Panc1 (cell line): ENCODE results near the gene SH3PXD2A. TPM values are rescaled to one million over a fixed set of nuclear protein-coding genes. Genes with fewer than 3 reads are reported as not detected.

Source experiments
- ATAC-seq: fragments of 200-7000 bp; cut with Tn5 transposase; 2 replicates; pipeline ENCODE4 v1.9.1; 2020; ENCODE audit warnings: mild to moderate bottlenecking, moderate library complexity
- BruUV-seq: library from RNA; stranded (reverse); fragments of 400-500 nt; replicated peaks from 2 replicates; lab custom pipeline; 2021; lab: Mats Ljungman, UMichigan
- CTCF ChIA-PET: fragments of 300-600 bp; sonication (Branson Sonifier 250); formaldehyde crosslinking; loops from one replicate; lab custom pipeline; 2022; ENCODE audit warnings: antibody characterized with exemption; lab: Charles Lee
- POLR2A ChIA-PET: fragments of 300-600 bp; sonication (Branson Sonifier 250); formaldehyde crosslinking; loops from one replicate; lab custom pipeline; 2022; ENCODE audit warnings: antibody characterized with exemption; lab: Charles Lee
- DNase-seq: peaks from one replicate; pipeline ENCODE4 v3.0.0-alpha.2; 2010; ENCODE audit warnings: low read depth, low spot score
- H3K27ac ChIP-seq: 2 replicates; pipeline ENCODE4 v1.5.1; 2011; ENCODE audit warnings: mild to moderate bottlenecking, low read length, inconsistent platforms
- H3K27me3 ChIP-seq: fragments of 200-500 bp; sonication (Bioruptor generic); 2 replicates; pipeline ENCODE4 v1.6.0; 2014; ENCODE audit warnings: low read length, inconsistent platforms; ENCODE audit not compliant: control insufficient read depth, insufficient read depth
- H3K36me3 ChIP-seq: fragments of 200-500 bp; sonication (Bioruptor generic); 2 replicates; pipeline ENCODE4 v1.5.1; 2014; ENCODE audit warnings: inconsistent platforms, mild to moderate bottlenecking, low read length, moderate library complexity; ENCODE audit not compliant: control insufficient read depth, insufficient read depth
- H3K4me1 ChIP-seq: 2 replicates; pipeline ENCODE4 v1.5.1; 2011; ENCODE audit warnings: inconsistent platforms, mild to moderate bottlenecking, low read length, moderate library complexity; ENCODE audit not compliant: control insufficient read depth, insufficient read depth
- H3K4me3 ChIP-seq, 2 experiments: 2 replicates each; pipeline ENCODE4 v1.5.1; 2011 to 2012; ENCODE audit warnings: low read depth in 2 of 2, low read length in 2 of 2, mild to moderate bottlenecking in 2 of 2, inconsistent platforms in 1 of 2, moderate library complexity in 1 of 2
- H3K9me3 ChIP-seq: fragments of 200-500 bp; sonication (Bioruptor generic); 2 replicates; pipeline ENCODE4 v1.5.1; 2014; ENCODE audit warnings: low read depth, mild to moderate bottlenecking, inconsistent platforms, low read length, moderate library complexity; ENCODE audit not compliant: control insufficient read depth, insufficient read depth
- CTCF ChIP-seq: fragments of 450-650 bp; IDR thresholded peaks from 2 replicates; pipeline ENCODE4 v1.5.1; 2017; ENCODE audit warnings: mild to moderate bottlenecking
- POLR2AphosphoS5 ChIP-seq: IDR thresholded peaks from 2 replicates; pipeline ENCODE4 v1.6.1; 2012; ENCODE audit warnings: mild to moderate bottlenecking, low read depth, low read length, moderate library complexity
- REST ChIP-seq, 2 experiments: IDR thresholded peaks; 2 replicates each; pipeline ENCODE4 v1.6.1; 2011 to 2012; ENCODE audit warnings: low read depth in 2 of 2, control low read depth in 1 of 2, low read length in 1 of 2, mild to moderate bottlenecking in 1 of 2, moderate library complexity in 1 of 2; ENCODE audit not compliant: insufficient read depth in 1 of 2
- SIN3A ChIP-seq: IDR thresholded peaks from 2 replicates; pipeline ENCODE4 v1.6.1; 2012; ENCODE audit warnings: low read depth, mild to moderate bottlenecking, low read length, moderate library complexity, borderline replicate concordance; ENCODE audit not compliant: insufficient read depth
- TCF7L2 ChIP-seq: IDR thresholded peaks from 2 replicates; pipeline ENCODE4 v1.6.1; 2011; ENCODE audit warnings: mild to moderate bottlenecking, low read depth, low read length, inconsistent platforms
- in situ Hi-C: cut with HindIII; loops from 2 replicates; pipeline ENCODE4 v1.10.0; 2016; ENCODE audit warnings: low sequenced_read_pairs, low pct_unique_long_range_greater_than_20kb
- intact Hi-C: fragments of 100-400 bp; cut with micrococcal nuclease; formaldehyde crosslinking; loops from one replicate; pipeline ENCODE4 v1.10.0; 2022; ENCODE audit not compliant: unreplicated experiment
- total RNA-seq: library from RNA; stranded (reverse); gene quantifications from one replicate; pipeline ENCODE4 v1.2.1, GENCODE V29; 2021; ENCODE audit not compliant: unreplicated experiment

Gene SH3PXD2A
- total RNA-seq, 1 experiment from 2014 or later: 5.7 TPM

DNA sequence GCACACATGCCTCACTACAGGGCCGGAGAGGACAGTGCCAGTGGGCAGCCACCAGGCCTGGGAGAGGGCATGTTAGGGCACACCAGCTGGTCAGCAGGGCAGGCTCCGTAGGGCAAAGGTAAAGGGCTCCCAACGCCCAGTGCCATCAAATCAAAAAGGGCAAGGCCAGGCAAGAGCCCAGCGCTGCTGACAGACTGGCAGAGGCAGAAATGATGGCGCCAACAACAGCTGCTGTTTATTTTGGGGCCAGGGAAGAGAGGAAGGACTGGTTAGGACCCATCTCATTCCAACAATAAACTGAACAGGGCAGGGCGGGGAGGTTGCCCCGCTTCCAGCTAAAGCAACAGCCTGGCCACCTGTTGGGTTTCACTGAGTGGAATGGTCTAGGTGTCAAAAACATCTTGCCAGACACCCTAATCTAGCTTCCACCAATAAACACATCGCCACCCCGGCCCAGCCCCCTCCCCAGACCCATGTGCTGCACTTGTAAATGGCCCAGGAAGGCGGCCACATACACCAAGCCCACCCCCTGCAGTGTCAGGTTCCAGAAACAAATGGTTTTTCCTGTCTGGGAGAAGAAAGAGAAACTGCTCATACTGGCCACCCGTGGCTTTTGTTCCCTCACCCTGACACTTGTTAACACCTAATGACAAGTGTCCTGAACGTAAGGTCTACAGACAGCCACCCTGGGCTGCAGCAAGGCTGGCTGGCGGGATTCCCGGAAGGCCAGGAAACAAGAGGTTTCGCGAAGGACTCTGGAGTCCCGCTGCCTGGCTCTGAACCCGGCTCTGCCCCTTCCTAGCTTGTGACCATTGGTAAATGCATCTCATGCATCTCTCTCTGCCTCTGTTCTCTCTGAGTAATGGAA is 15.3 kb downstream of the SH3PXD2A start:
- no peak for TF ChIP-seq POLR2AphosphoS5
- no peak for TF ChIP-seq CTCF
- no peak for TF ChIP-seq TCF7L2
- no peak for TF ChIP-seq SIN3A
- TF ChIP-seq REST (IDR thresholded peaks at IDR 0.05; ENCODE audit: insufficient read depth in 1 of 2, low read depth in 2 of 2, low read length in 1 of 2): no peak
- Histone ChIP-seq H3K36me3 (no peaks in the 10 kb centered on the region), H3K9me3 (no peaks in the 10 kb centered on the region), H3K27ac (no peak overlapping the region), H3K4me1 (peaks cover 12% of the 10 kb centered on the region; the same call in 1 of the 2 replicates), H3K4me3 (no peak overlapping the region), H3K27me3 (no peaks in the 10 kb centered on the region)
- intact Hi-C loops (no loop called here), in situ Hi-C loops (no loop called here)
- ChIA-PET CTCF (no interaction called here), POLR2A (interaction anchor here (0.5 to 0.8 kb wide), 2 partner anchors 8 to 51 kb away, joined by 4 to 8 read pairs; no protein-coding TSS in a partner anchor)
- DNase-seq: no peak
- ATAC-seq: no peak
- no TSS peak for BruUV-seq

DNA sequence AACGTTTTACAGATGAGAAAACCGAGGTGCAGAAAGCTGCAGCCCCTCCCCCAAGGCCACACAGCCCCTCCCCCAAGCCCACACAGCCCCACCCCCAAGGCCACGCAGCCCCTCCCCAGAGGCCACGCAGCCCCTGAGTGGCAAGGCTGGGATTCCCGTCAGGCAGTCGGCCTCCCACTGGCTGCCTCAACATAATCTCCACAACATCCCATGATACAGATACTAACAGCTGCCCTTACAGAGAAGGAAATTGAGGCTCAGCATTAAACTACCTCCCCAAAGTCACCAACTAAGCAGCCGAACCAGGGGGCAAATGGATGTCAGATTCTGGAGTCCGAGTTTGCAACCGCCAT is 15.9 kb downstream of the SH3PXD2A start:
- H3K4me1 ChIP-seq: peaks cover 12% of the 10 kb centered on the region; the same call in 1 of the 2 replicates
- CTCF ChIA-PET: no interaction called here
- no peaks in the 10 kb centered on the region for H3K27me3 ChIP-seq
- H3K9me3 ChIP-seq: no peaks in the 10 kb centered on the region
- in situ Hi-C loops (no loop called here), intact Hi-C loops (no loop called here)
- H3K36me3 ChIP-seq: no peaks in the 10 kb centered on the region
- POLR2A ChIA-PET: interaction anchor here (0.8 kb wide), 1 partner anchor 51 kb away, joined by 8 read pairs; no protein-coding TSS in a partner anchor
- TF ChIP-seq REST (IDR thresholded peaks at IDR 0.05; ENCODE audit: insufficient read depth in 1 of 2, low read depth in 2 of 2, low read length in 1 of 2) (no peak), POLR2AphosphoS5 (no peak), CTCF (no peak), TCF7L2 (no peak), SIN3A (no peak)
- no peak overlapping the region for H3K4me3 ChIP-seq
- BruUV-seq: no TSS peak
- DNase-seq (no peak), ATAC-seq (no peak)
- no peak overlapping the region for H3K27ac ChIP-seq
